Fibroblast of upper back skin (primary cell): ENCODE results near the gene USP20.

Experiments used
- DNase-seq: peaks from one replicate; pipeline ENCODE4 v3.0.0-alpha.2; 2013

USP20 gene

GRCh38 chr9:129857207-129857606, 21.9 kb downstream of the USP20 start:
- no peak for DNase-seq

GRCh38 chr9:129858167-129858962, 23.1 kb downstream of the USP20 start:
- no peak for DNase-seq

GRCh38 chr9:129860653-129861446, 25.6 kb downstream of the USP20 start:
- no peak for DNase-seq

- DNase-seq, result no peak
Observed at GRCh38 chr9:129861447-129861827, 26.2 kb downstream of the USP20 start.

- peak; percentile 92 for DNase-seq
Observed at GRCh38 chr9:129863059-129863690, 27.9 kb downstream of the USP20 start.

- DNase-seq, result no peak
Observed at GRCh38 chr9:129864991-129865647, 29.9 kb downstream of the USP20 start.

GRCh38 chr9:129865668-129866320, 30.5 kb downstream of the USP20 start:
- no peak for DNase-seq

- DNase-seq, result no peak
Observed at GRCh38 chr9:129866394-129867135, 31.3 kb downstream of the USP20 start.

GRCh38 chr9:129867136-129868022, 32.1 kb downstream of the USP20 start:
- DNase-seq, result no peak

- DNase-seq, result no peak
Observed at GRCh38 chr9:129868023-129868871, 33.0 kb downstream of the USP20 start.

- DNase-seq, result no peak
Observed at GRCh38 chr9:129868872-129869486, 33.7 kb downstream of the USP20 start.

GRCh38 chr9:129869585-129870501, 34.6 kb downstream of the USP20 start:
- DNase-seq, result no peak

GRCh38 chr9:129871046-129871445, 35.8 kb downstream of the USP20 start:
- DNase-seq, result no peak

- no peak for DNase-seq
Observed at GRCh38 chr9:129873563-129874190, 38.4 kb downstream of the USP20 start.

GRCh38 chr9:129874261-129875101, 39.2 kb downstream of the USP20 start:
- no peak for DNase-seq

- no peak for DNase-seq
Observed at GRCh38 chr9:129875181-129875611, 39.9 kb downstream of the USP20 start.
